D721Med (cell line): ENCODE results near the gene MATN1.

ENCODE experiments used
- DNase-seq: peaks from one replicate; pipeline ENCODE4 v3.0.0; 2011; ENCODE audit warnings: low spot score; ENCODE audit not compliant: insufficient read length
- FAIRE-seq: peaks from 2 replicates; lab custom pipeline; 2011; peaks lifted over from hg19 to GRCh38; lab: Jason Lieb, UNC
- CTCF ChIP-seq: IDR thresholded peaks from 2 replicates; pipeline ENCODE4 v1.5.1; 2012; ENCODE audit warnings: mild to moderate bottlenecking, control low read depth; ENCODE audit not compliant: insufficient read depth; ENCODE audit errors: missing control alignments

Gene MATN1

DNA sequence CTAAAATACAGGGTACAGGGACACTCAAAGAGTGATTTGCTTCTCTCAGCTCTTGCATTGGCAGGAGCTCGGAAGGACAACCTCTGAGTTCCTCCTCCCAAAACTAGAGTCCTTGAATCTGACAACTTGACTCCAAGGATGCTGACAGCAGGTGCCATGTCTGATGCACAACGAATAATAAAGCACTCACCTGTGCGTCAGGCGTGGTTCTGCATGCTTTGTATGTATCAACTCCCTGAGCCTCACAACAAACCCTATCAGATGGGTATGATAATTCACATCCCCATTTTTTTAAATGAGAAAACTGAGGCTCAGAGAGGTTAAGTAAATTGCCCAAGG lies 32.8 kb upstream of the MATN1 start:
- TF ChIP-seq CTCF, result no peak
- DNase-seq, result no peak
- FAIRE-seq, result no peak

GRCh38 chr1:30755746-30756145 lies 32.4 kb upstream of the MATN1 start:
- no peak for TF ChIP-seq CTCF
- FAIRE-seq, result no peak
- DNase-seq, result no peak

- no peak for DNase-seq
- no peak for FAIRE-seq
- no peak for TF ChIP-seq CTCF
Observed at GRCh38 chr1:30755334-30755733, 31.9 kb upstream of the MATN1 start.

GRCh38 chr1:30754684-30755171 lies 31.3 kb upstream of the MATN1 start:
- TF ChIP-seq CTCF, result no peak
- FAIRE-seq, result no peak
- DNase-seq, result no peak

DNA sequence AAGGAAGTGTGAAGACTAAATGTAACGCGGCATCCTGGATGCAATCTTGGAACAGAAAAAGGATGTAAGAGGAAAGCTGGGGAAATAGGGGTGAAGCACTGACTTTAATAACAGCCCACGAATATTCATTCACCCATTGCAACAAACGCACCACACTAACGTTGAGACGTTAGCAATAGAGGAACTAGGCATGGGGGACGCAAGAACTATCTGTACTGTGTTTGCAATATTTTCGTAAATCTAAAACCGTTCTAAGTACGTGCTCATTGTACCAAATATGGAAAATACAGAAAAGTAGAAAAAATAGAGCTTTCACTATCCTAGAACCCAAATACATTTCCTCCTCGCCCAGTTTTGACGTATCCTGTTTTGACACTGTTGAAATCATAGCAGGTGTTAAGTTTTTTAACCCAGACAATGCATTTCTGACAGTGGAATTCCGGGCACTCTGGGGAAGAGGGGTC lies 30.3 kb upstream of the MATN1 start:
- FAIRE-seq, result no peak
- DNase-seq, result no peak
- TF ChIP-seq CTCF, result no peak

DNA sequence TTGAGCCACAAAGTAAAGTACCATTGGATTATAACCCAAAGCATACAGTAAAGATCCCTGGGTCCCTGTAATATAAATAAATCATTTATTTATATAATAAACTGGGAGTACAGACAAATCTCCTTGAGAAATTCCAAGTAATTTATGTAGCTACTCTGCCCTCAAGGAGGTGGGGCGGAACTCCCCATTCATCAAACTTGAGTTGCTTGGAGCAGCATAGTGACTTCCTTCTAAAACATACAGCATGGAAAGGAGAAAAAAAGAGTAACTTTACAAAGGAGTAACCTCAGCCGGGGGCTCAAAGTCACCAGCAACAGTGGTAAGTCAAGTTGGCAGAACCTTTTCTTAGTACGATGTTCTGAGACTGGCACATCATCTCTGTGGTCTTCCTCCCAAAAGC lies 29.7 kb upstream of the MATN1 start:
- no peak for TF ChIP-seq CTCF
- no peak for DNase-seq
- no peak for FAIRE-seq

DNA sequence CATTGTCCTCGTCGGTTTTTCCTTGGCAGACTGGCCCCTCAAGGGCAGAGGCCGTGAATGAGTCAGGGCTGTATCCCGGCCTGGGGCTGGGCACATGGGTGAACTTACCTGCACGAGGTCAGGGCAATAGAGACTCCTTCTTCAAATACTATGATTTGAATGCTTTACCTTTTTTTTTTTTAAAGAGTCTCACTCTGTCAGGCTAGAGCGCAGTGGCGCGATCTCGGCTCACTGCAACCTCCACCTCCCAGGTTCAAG lies 29.2 kb upstream of the MATN1 start:
- no peak for FAIRE-seq
- no peak for TF ChIP-seq CTCF
- no peak for DNase-seq
